Measurements from ENCODE around the gene LGALS12.

LGALS12 gene

DNA sequence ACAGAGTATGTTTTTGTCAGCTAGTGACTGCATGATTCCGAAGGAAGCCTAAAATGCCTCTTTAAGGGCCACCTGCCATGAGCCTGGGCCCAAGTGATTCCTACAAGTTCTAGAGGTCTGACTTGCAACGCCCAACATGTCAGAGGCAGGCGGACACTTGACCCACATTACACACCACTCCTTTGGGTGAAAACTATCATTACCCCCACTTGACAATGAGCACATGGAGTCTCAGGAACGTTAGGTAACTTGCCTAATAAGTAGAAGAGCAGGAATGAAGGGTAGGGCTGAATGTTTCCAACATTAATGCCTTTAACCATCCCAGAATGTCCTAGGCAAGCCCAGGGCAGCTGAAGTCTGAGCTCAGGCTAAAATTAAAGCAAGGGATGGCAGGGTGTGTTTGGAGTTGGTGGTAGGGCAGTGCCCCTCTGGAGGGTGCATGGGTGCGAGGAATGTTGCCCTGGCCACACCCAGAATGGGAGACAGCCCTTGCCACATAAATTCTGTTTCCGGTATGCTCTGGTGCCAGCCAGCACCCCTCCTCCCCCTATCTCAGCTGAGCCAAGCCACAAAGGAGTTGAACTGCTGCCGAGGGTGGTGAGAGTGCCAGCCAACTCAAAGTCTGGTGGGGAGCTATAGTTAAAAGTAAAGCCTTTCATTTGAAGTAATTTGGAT is 54.8 kb downstream of the LGALS12 start:
- no peak for DNase-seq (ENCODE audit: low read depth in 1 of 2, low spot score in 1 of 2)

DNA sequence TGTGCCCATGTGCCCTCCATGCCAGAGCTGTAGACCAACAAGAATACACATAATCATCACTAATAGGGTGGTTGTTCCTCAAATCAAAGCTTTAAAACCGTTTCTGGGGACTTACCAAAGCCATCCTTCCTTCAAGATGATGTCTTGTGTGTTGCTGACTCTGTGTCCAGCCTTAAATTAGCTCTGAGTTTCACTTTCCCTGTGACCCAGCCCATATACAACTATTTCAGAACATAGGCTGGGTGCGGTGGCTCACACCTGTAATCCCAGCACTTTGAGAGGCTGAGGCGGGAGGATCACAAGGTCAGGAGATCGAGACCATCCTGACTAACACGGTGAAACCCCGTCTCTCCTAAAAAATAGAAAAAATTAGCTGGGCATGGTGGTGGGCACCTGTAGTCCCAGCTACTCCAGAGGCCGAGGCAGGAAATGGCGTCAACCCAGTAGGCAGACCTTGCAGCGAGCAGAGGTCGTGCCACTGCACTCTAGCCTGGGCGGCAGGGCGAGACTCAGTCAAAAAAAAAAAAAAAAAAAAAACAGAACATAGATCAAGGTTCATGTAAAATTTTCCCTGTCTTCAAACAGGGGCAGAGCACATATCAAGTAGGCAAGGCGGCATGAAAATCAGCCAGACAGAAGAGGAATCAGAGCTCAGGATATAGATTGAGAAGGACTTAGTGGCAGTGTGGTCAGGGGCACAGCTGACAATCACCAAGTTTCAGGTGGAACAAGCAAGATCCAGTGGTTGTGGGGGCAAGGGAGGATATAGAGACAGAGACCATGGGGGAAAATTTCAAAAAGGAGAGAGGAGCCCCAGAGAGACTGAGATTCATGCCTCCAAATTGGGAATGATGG is 57.5 kb downstream of the LGALS12 start, which contains the start of gene PLAAT2:
Gene PLAAT2 (minus strand): TSS at position 179 of the 855 bp plus-strand sequence. CDS start 55 bp downstream, at position 124.
- DNase-seq (ENCODE audit: low read depth in 1 of 2, low spot score in 1 of 2), result no peak

DNA sequence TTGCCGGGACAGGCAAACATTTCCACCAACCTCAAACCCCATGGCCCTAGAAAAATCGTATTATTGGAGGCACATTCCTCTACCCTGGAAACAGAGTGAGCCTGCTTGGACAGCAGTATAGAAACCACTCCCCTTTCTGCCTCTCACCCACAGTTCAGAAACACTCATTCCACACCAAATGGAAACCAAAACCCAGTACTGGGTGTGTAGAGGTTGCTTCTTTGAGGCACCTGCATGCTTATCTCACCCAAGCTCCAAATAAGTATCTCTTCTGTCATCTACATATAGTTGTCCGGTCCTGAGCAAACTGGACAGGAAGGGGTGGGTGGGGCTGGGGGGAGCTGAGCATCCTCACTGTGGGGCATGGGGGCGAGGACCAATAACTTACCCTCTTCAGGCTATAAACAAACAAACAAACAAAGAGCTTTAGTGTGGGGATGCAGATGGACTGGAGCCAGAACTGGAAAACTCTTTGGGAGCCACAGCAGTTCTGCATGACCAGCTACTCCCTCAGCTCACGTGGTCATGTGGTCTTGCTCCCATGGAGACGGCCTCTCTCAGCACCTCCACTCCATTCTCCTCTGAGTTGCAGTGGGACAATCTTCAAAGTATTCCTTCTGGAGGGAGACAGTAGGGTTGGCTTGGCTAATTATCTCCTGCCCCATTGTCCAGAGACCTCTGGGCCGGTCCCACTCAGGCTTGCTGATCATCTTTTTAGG is 58.3 kb downstream of the LGALS12 start:
- DNase-seq (ENCODE audit: low read depth in 1 of 2, low spot score in 1 of 2), result no peak

- DNase-seq (ENCODE audit: low read depth in 1 of 2, low spot score in 1 of 2), result no peak
Measured at GRCh38 chr11:63564784-63565350, 59.0 kb downstream of the LGALS12 start.

Data from activated T-helper 1 cell treated with anti-CD3 and anti-CD28 coated beads, Interleukin-2, amount 50 U/mL, for 16 hours (primary cell).